HEK293 (cell line): ENCODE results near the gene HGS.

Experiments used
- CTCF ChIA-PET: fragments of 350-600 bp; formaldehyde crosslinking; extraction: SDS; loops from one replicate; lab custom pipeline; 2021; ENCODE audit warnings: antibody characterized with exemption; lab: Yijun Ruan, JAX
- POLR2A ChIA-PET: fragments of 300-600 bp; formaldehyde crosslinking; extraction: SDS; loops from one replicate; lab custom pipeline; 2020; ENCODE audit warnings: antibody characterized with exemption, inconsistent platforms; lab: Yijun Ruan, JAX
- H3K27ac ChIP-seq: fragments of 200-500 bp; sonication (Bioruptor generic); 2 replicates; pipeline ENCODE4 v1.5.1; 2014; ENCODE audit warnings: low read depth, low read length, control low read depth, inconsistent platforms; ENCODE audit errors: extremely low read depth
- H3K36me3 ChIP-seq, 2 experiments: fragments of 200-500 bp in 1 of 2; sonication (Bioruptor generic) in 1 of 2; 1 replicate in 1 of 2; 2 replicates in 1 of 2; pipeline ENCODE4 v1.5.1; 2014 to 2017; ENCODE audit warnings: inconsistent platforms in 2 of 2, low read length in 2 of 2; ENCODE audit not compliant: control insufficient read depth in 2 of 2, insufficient read depth in 1 of 2
- H3K4me1 ChIP-seq: fragments of 200-500 bp; sonication (Bioruptor generic); 2 replicates; pipeline ENCODE4 v1.5.1; 2014; ENCODE audit warnings: mild to moderate bottlenecking, low read length, inconsistent platforms; ENCODE audit not compliant: control insufficient read depth, insufficient read depth
- H3K4me3 ChIP-seq: 2 replicates; pipeline ENCODE4 v1.5.1; 2011; ENCODE audit warnings: low read depth, mild to moderate bottlenecking, control low read depth, low read length, moderate library complexity
- H3K9me3 ChIP-seq: fragments of 200-500 bp; sonication (Bioruptor generic); 2 replicates; pipeline ENCODE4 v1.5.1; 2014; ENCODE audit warnings: low read depth, low read length, inconsistent platforms; ENCODE audit not compliant: control insufficient read depth, insufficient read depth
- GLI4 ChIP-seq: fragments of 450-650 bp; formaldehyde crosslinking; IDR thresholded peaks from 2 replicates; pipeline ENCODE4 v1.5.1; 2016; ENCODE audit warnings: missing biosample characterization, missing genetic modification characterization
- KLF8 ChIP-seq: fragments of 450-650 bp; formaldehyde crosslinking; IDR thresholded peaks from 2 replicates; pipeline ENCODE4 v1.5.1; 2016; ENCODE audit warnings: missing biosample characterization, missing genetic modification characterization
- MYNN ChIP-seq: fragments of 450-650 bp; formaldehyde crosslinking; IDR thresholded peaks from 2 replicates; pipeline ENCODE4 v1.5.1; 2016; ENCODE audit warnings: missing biosample characterization, missing genetic modification characterization, borderline replicate concordance
- PATZ1 ChIP-seq: fragments of 450-650 bp; formaldehyde crosslinking; IDR thresholded peaks from 2 replicates; pipeline ENCODE4 v1.5.1; 2016; ENCODE audit warnings: missing biosample characterization, missing genetic modification characterization
- SALL2 ChIP-seq: fragments of 450-650 bp; formaldehyde crosslinking; IDR thresholded peaks from 2 replicates; pipeline ENCODE4 v1.5.0; 2017; ENCODE audit warnings: missing biosample characterization, mild to moderate bottlenecking, missing genetic modification characterization, borderline replicate concordance
- YY1 ChIP-seq: fragments of 450-650 bp; formaldehyde crosslinking; IDR thresholded peaks from 2 replicates; pipeline ENCODE4 v1.5.1; 2018; ENCODE audit warnings: missing biosample characterization, missing genetic modification characterization
- ZBTB10 ChIP-seq: fragments of 450-650 bp; formaldehyde crosslinking; IDR thresholded peaks from 2 replicates; pipeline ENCODE4 v1.5.1; 2016; ENCODE audit warnings: missing biosample characterization, missing genetic modification characterization
- ZBTB20 ChIP-seq: fragments of 450-650 bp; formaldehyde crosslinking; IDR thresholded peaks from 2 replicates; pipeline ENCODE4 v1.5.1; 2016; ENCODE audit warnings: missing biosample characterization, missing genetic modification characterization
- ZEB2 ChIP-seq: fragments of 450-650 bp; formaldehyde crosslinking; IDR thresholded peaks from 2 replicates; pipeline ENCODE4 v1.5.1; 2016; ENCODE audit warnings: missing biosample characterization, missing genetic modification characterization
- ZFHX2 ChIP-seq: fragments of 450-650 bp; formaldehyde crosslinking; conservative IDR thresholded peaks from 2 replicates; pipeline ENCODE4 v1.5.1; 2016; ENCODE audit warnings: missing biosample characterization, missing genetic modification characterization
- ZNF10 ChIP-seq: fragments of 450-650 bp; formaldehyde crosslinking; IDR thresholded peaks from 2 replicates; pipeline ENCODE4 v1.5.1; 2017; ENCODE audit warnings: missing biosample characterization, missing genetic modification characterization
- ZNF175 ChIP-seq: fragments of 450-650 bp; formaldehyde crosslinking; IDR thresholded peaks from 2 replicates; pipeline ENCODE4 v1.5.1; 2016; ENCODE audit warnings: missing biosample characterization, missing genetic modification characterization
- ZNF335 ChIP-seq: fragments of 450-650 bp; formaldehyde crosslinking; conservative IDR thresholded peaks from 2 replicates; pipeline ENCODE4 v1.5.1; 2016; ENCODE audit warnings: missing biosample characterization, missing genetic modification characterization
- ZNF350 ChIP-seq: fragments of 450-650 bp; formaldehyde crosslinking; IDR thresholded peaks from 2 replicates; pipeline ENCODE4 v1.5.0; 2017; ENCODE audit warnings: missing biosample characterization, mild to moderate bottlenecking, missing genetic modification characterization
- ZNF433 ChIP-seq: fragments of 450-650 bp; formaldehyde crosslinking; IDR thresholded peaks from 2 replicates; pipeline ENCODE4 v1.5.1; 2016; ENCODE audit warnings: missing biosample characterization, missing genetic modification characterization, low read depth
- ZNF48 ChIP-seq: fragments of 450-650 bp; formaldehyde crosslinking; IDR thresholded peaks from 2 replicates; pipeline ENCODE4 v1.5.1; 2016; ENCODE audit warnings: missing biosample characterization, missing genetic modification characterization
- ZNF549 ChIP-seq: fragments of 450-650 bp; IDR thresholded peaks from 2 replicates; pipeline ENCODE4 v1.5.1; 2018; ENCODE audit warnings: missing biosample characterization, missing genetic modification characterization, mild to moderate bottlenecking, inconsistent platforms, moderate library complexity
- ZSCAN18 ChIP-seq: fragments of 450-650 bp; formaldehyde crosslinking; IDR thresholded peaks from 2 replicates; pipeline ENCODE4 v1.5.1; 2016; ENCODE audit warnings: missing biosample characterization, missing genetic modification characterization

The HGS gene

GRCh38 chr17:81712468-81713003, 28.7 kb downstream of the HGS start (continued):
- TF ChIP-seq ZNF350 (tag by site-specific recombination) (no peak), YY1 (tag by site-specific recombination) (no peak), ZNF549 (tag by site-specific recombination) (no peak), ZBTB20 (peak; percentile 61), ZNF175 (tag by site-specific recombination) (no peak), ZNF10 (tag by site-specific recombination) (no peak)

GRCh38 chr17:81713004-81713555, 29.3 kb downstream of the HGS start:
- Histone ChIP-seq H3K9me3 (no peaks in the 10 kb centered on the region), H3K27ac (peak overlapping the region; percentile 87), H3K4me1 (peaks cover 9% of the 10 kb centered on the region; the same call in 1 of the 2 replicates), H3K36me3 (peaks cover 3 to 57% of the 10 kb centered on the region in 2 experiments; a peak in 2 of 3 replicates), H3K4me3 (peak overlapping the region; percentile 73)
- ChIA-PET CTCF (interaction anchor here (0.7 to 2.6 kb wide), 5 partner anchors 13 to 385 kb away, joined by 3 to 13 read pairs (median 5); partner anchors contain the start of gene FASN), POLR2A (interaction anchor here (0.7 to 6.4 kb wide), 7 partner anchors 10 to 317 kb away, joined by 3 to 55 read pairs (median 4); partner anchors contain the start of genes ARL16, HGS and MRPL12)
- TF ChIP-seq GLI4 (tag by site-specific recombination) (no peak), KLF8 (tag by site-specific recombination) (0 out of 2 replicates have a peak, but pooled peaks have one; percentile 8), PATZ1 (0 out of 2 replicates have a peak, but pooled peaks have one; percentile 51), ZSCAN18 (no peak), ZNF48 (no peak), MYNN (peak; percentile 93), ZNF335 (tag by site-specific recombination) (0 out of 2 replicates have a peak, but pooled peaks have one; percentile 62), ZEB2 (tag by site-specific recombination) (0 out of 2 replicates have a peak, but pooled peaks have one; percentile 18), SALL2 (tag by site-specific recombination) (no peak), ZBTB10 (tag by site-specific recombination) (0 out of 2 replicates have a peak, but pooled peaks have one; percentile 11), ZFHX2 (tag by site-specific recombination) (peak; percentile 48; the same call in 1 of the 2 replicates), ZNF433 (tag by site-specific recombination) (no peak)
